Lower lobe of right lung (tissue), 2 donors: Measurements from ENCODE around the gene WDR75. TPM values are rescaled to one million over a fixed set of nuclear protein-coding genes. Genes with fewer than 3 reads are reported as not detected.
A peak's percentile ranks its signal among the peaks of the same experiment; 100 is the strongest.

Source experiments
- ATAC-seq, 2 donors: fragments of 200-7000 bp; cut with Tn5 transposase; one replicate each; pipeline ENCODE4 v1.9.1; 2020 to 2022; ENCODE audit warnings: mild to moderate bottlenecking in 2 of 2, moderate library complexity in 2 of 2
- DNase-seq: peaks from one replicate; pipeline ENCODE4 v3.0.0-alpha.2; 2020
- H3K27ac ChIP-seq: fragments of 200-600 bp; one replicate; pipeline ENCODE4 v1.8.0; 2022
- H3K27me3 ChIP-seq: fragments of 200-600 bp; one replicate; pipeline ENCODE4 v1.8.0; 2022; ENCODE audit warnings: low read depth
- H3K36me3 ChIP-seq: fragments of 200-600 bp; one replicate; pipeline ENCODE4 v1.8.0; 2022; ENCODE audit warnings: mild to moderate bottlenecking
- H3K4me1 ChIP-seq: fragments of 200-600 bp; one replicate; pipeline ENCODE4 v1.8.0; 2022
- H3K4me3 ChIP-seq: fragments of 200-600 bp; one replicate; pipeline ENCODE4 v1.8.0; 2022; ENCODE audit warnings: mild to moderate bottlenecking
- H3K9me3 ChIP-seq: fragments of 200-600 bp; one replicate; pipeline ENCODE4 v1.8.0; 2022
- intact Hi-C: fragments of 100-400 bp; cut with DNase I; formaldehyde crosslinking; loops from one replicate; pipeline ENCODE4 v1.11.0; 2022
- long read RNA-seq: library from polyadenylated mRNA; unstranded; transcript quantifications from one replicate; pipeline ENCODE4 v2.0.0, GENCODE V29; 2021
- total RNA-seq: library from RNA; stranded (reverse); fragmentation: NEBNext Ultra II Directional; extraction: Animal tissue kit (Norgen Biotek cat#: 25700); gene quantifications from one replicate; pipeline ENCODE4 v1.2.1, GENCODE V29; 2021
- TF ChIP-seq, protein P1 (sequence below): fragments of 200-600 bp; IDR thresholded peaks from one replicate; pipeline ENCODE4 v1.8.0; 2022; ENCODE audit warnings: antibody characterized with exemption, mild to moderate bottlenecking
- donor health status: DM: no; HTN: yes; CAD: no; lungs with severe emphysema.

The WDR75 gene
- 21.1 TPM for total RNA-seq
- long read RNA-seq, transcript WDR75-201 (21 exons, 2,701 nt) = major isoform, 22 of 28 reads
- long read RNA-seq, partial matches to known transcripts = 2 of 28 reads
- long read RNA-seq, other reads (novel, unspliced or antisense) = 3 of 28 reads

DNA sequence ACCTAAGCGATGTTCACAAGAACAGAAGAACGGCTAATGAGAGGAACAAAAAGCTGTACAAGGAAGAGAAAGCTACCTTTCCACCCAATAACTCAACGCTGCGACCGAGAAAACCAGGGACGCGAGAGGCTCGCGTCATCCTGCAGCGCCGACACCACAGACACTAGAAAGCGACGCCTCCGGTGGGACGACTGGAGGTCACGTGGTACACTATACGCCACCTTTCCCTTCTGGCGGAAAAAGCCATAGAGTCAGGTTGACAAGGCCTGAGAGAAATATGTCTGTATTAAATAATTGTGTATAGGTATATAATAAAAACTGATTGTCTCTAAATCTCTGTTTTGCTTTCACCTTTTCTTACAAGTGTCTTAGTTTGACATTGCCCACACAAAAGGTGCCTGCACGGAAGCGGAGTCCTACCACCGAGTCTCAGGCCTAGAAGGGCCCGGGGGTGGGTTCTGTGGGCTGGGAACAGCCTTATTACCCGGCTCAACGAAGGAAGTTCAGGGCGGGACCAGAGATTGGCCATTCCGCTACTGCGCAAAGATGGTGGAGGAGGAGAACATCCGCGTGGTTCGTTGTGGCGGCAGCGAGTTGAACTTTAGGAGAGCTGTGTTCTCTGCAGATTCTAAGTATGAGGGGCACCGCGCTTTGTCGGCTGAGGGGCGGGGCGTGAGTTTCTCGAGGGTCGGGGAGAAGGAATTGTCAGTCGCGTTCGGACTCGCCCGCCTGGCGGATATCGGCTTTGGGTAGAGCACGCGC is at the start of gene WDR75:
TSS of gene WDR75 (plus strand) at position 528 of the 762 bp plus-strand sequence. CDS start at position 547, 19 bp downstream.
- Histone ChIP-seq H3K36me3 (no peaks in the 10 kb centered on the region), H3K9me3 (no peaks in the 10 kb centered on the region), H3K4me3 (peak within 1 kb of the TSS; percentile 78), H3K27ac (peak within 1 kb of the TSS; percentile 96), H3K4me1 (peaks cover 23% of the 10 kb centered on the region), H3K27me3 (no peaks in the 10 kb centered on the region)
- intact Hi-C loops = no loop called here
- TF ChIP-seq, protein P1, sequence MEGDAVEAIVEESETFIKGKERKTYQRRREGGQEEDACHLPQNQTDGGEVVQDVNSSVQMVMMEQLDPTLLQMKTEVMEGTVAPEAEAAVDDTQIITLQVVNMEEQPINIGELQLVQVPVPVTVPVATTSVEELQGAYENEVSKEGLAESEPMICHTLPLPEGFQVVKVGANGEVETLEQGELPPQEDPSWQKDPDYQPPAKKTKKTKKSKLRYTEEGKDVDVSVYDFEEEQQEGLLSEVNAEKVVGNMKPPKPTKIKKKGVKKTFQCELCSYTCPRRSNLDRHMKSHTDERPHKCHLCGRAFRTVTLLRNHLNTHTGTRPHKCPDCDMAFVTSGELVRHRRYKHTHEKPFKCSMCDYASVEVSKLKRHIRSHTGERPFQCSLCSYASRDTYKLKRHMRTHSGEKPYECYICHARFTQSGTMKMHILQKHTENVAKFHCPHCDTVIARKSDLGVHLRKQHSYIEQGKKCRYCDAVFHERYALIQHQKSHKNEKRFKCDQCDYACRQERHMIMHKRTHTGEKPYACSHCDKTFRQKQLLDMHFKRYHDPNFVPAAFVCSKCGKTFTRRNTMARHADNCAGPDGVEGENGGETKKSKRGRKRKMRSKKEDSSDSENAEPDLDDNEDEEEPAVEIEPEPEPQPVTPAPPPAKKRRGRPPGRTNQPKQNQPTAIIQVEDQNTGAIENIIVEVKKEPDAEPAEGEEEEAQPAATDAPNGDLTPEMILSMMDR = no peak
- DNase-seq (peak; percentile 94), ATAC-seq (peak; percentile 99)

DNA sequence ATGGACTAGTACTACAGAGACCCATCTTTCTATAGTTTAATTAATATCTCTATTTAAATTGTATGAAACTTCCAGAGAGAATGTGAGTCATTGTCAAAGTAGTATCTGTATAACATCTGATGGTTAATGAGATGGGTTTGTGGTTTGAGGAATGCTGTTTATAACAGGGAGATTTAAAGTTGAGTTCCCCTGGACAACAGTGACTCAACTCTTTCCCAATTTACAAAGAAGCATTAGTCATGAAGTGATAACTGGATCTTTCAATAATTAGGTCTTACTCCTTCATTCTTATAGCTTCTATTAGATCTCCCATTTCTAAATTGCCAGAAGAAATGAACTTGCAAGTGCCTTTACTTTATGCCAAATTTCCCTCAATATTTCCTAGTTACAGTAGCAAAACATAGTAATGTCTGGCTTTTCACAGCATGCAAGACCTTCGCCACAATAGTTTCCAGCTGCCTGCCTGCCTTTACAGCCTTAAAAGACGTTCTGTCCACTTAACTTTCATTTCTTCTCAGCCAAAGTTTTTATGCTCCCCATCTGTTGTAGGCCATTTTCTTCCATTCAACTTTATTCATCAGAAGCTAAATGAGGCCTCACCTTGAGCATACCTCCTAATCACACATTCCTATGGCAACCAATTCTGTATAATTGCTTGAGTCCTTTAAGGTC is 47.7 kb upstream of the WDR75 start:
- intact Hi-C loops = no loop called here
- no peak for DNase-seq
- H3K4me3 ChIP-seq = no peak overlapping the region

DNA sequence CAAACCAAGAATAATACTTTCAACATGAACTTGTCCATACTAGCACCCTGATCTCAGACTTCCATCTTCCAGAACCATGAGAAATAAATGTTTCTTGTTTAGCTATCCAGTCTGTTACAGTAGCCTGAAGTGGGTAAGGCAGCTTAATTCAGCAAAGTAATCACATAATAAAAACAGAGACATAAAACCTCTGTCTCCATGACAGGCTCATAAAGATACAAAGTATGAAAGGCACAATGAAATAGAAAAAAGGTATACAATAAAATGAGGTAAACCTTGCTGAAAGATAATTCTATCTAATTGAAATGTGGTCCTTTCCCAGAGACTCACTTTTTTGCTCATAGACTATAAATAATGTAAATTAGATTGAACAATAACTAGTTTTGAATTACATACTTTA is 46.7 kb upstream of the WDR75 start:
- DNase-seq (no peak), ATAC-seq (no peak)
- intact Hi-C loops = no loop called here
- Histone ChIP-seq H3K4me3 (no peak overlapping the region), H3K9me3 (no peaks in the 10 kb centered on the region), H3K27ac (no peak overlapping the region), H3K4me1 (no peaks in the 10 kb centered on the region), H3K36me3 (no peaks in the 10 kb centered on the region), H3K27me3 (no peaks in the 10 kb centered on the region)
- TF ChIP-seq, protein P1 = no peak

More for the DNA sequence above, 47.7 kb upstream of the WDR75 start:
- H3K36me3 ChIP-seq = no peaks in the 10 kb centered on the region
- peak overlapping the region; percentile 51 for H3K27ac ChIP-seq
- TF ChIP-seq, protein P1 = no peak
- no peaks in the 10 kb centered on the region for H3K4me1 ChIP-seq
- no peaks in the 10 kb centered on the region for H3K27me3 ChIP-seq
- no peaks in the 10 kb centered on the region for H3K9me3 ChIP-seq
- ATAC-seq = no peak

DNA sequence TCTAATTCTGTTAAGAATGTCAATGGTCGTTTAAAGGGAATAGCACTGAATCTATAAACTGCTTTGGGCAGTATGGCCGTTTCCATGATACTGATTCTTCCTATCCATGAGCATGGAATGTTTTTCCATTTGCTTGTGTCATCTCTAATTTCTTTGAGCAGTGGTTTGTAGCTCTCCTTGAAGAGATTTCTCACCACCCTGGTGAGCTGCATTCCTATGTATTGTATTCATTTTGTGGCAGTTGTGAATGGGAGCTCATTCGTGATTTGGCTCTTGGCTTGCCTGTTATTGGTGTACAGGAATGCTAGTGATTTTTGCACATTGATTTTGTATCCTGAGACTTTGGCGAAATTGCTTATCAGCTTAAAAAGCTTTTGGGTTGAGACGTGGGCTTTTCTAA is 38.3 kb upstream of the WDR75 start:
- DNase-seq (no peak), ATAC-seq (no peak)
- TF ChIP-seq, protein P1 = no peak
- Histone ChIP-seq H3K36me3 (no peaks in the 10 kb centered on the region), H3K4me1 (no peaks in the 10 kb centered on the region), H3K27ac (no peak overlapping the region), H3K4me3 (no peak overlapping the region), H3K9me3 (no peaks in the 10 kb centered on the region), H3K27me3 (no peaks in the 10 kb centered on the region)
- intact Hi-C loops = loop anchor here (10.0 kb wide), 1 partner anchor 308 kb away; no protein-coding TSS in a partner anchor

DNA sequence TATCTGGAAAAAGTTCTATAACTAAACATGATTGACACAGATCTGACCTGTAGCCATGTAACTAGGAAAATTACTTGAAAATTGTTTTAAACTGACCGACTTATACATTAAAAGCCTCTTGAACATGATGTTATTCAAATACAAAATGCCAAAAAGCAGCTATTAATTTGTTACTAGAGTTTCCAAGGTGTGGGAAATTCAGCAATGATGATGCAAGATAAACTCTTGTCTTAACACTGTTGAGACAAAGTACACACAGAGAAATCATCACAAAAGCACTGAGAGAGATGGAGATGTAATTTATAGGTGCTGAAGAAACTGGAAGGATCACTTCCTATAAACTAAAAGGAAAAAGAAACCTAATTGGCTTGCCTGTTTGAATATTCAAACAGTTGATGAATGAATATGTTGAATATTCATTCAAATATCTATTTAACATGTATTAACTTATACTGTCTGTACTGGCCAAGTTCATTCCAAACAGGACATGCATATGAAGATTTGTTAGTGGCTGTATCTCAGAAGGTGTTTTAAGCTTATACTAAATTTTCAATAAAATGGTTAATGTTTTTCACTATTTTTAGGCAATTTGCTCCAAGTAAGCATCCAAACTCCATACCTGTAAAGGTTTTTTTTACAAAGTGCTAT is 34.6 kb upstream of the WDR75 start:
- Histone ChIP-seq H3K27me3 (no peaks in the 10 kb centered on the region), H3K4me3 (no peak overlapping the region), H3K4me1 (no peaks in the 10 kb centered on the region), H3K36me3 (no peaks in the 10 kb centered on the region), H3K9me3 (no peaks in the 10 kb centered on the region), H3K27ac (no peak overlapping the region)
- intact Hi-C loops = loop anchor here (10.0 kb wide), 1 partner anchor 312 kb away; no protein-coding TSS in a partner anchor
- ATAC-seq = no peak
- DNase-seq = no peak
- TF ChIP-seq, protein P1 = no peak
